Endothelial cell of umbilical vein (primary cell): Measurements from ENCODE around the gene BLOC1S4. TPM values are rescaled to one million over a fixed set of nuclear protein-coding genes. Genes with fewer than 3 reads are reported as not detected.

Experiments
- BruUV-seq: library from RNA; stranded (reverse); fragments of 400-500 nt; replicated peaks from 2 replicates; lab custom pipeline; 2021; lab: Mats Ljungman, UMichigan
- CTCF ChIA-PET: fragments of 300-600, 350-600 bp; sonication (Branson Sonifier 250); formaldehyde crosslinking; loops from one replicate; lab custom pipeline; 2021; ENCODE audit warnings: antibody characterized with exemption, inconsistent platforms; lab: Charles Lee
- POLR2A ChIA-PET: fragments of 300-600, 350-600 bp; sonication (Branson Sonifier 250); formaldehyde crosslinking; loops from one replicate; lab custom pipeline; 2021; ENCODE audit warnings: antibody characterized with exemption, inconsistent platforms; lab: Charles Lee
- DNase-seq: peaks from one replicate; pipeline ENCODE4 v3.0.0-alpha.2; 2011; ENCODE audit warnings: low read depth, low spot score
- FAIRE-seq: peaks from 2 replicates; lab custom pipeline; 2011; peaks lifted over from hg19 to GRCh38; lab: Jason Lieb, UNC
- H2AFZ ChIP-seq: 2 replicates; pipeline ENCODE4 v1.6.0; 2012; ENCODE audit warnings: low read depth, low read length, control low read depth, inconsistent platforms
- H3K27ac ChIP-seq: 2 replicates; pipeline ENCODE4 v1.5.1; 2011; ENCODE audit warnings: low read depth, mild to moderate bottlenecking, control low read depth, low read length, moderate library complexity; ENCODE audit not compliant: insufficient read depth
- H3K27me3 ChIP-seq, 2 experiments: 2 replicates each; pipeline versions ENCODE4 v1.6.0 to v1.6.1; 2011; ENCODE audit warnings: low read length in 2 of 2, mixed read lengths in 1 of 2; ENCODE audit not compliant: control insufficient read depth in 2 of 2, insufficient read depth in 2 of 2
- H3K36me3 ChIP-seq, 2 experiments: 2 replicates in 1 of 2; 3 replicates in 1 of 2; pipeline ENCODE4 v1.5.1; 2011; ENCODE audit warnings: low read length in 2 of 2, mild to moderate bottlenecking in 1 of 2, moderate library complexity in 1 of 2; ENCODE audit not compliant: control insufficient read depth in 2 of 2, insufficient read depth in 2 of 2; ENCODE audit errors: extremely low read depth in 1 of 2
- H3K4me1 ChIP-seq: 3 replicates; pipeline ENCODE4 v1.5.1; 2011; ENCODE audit warnings: mild to moderate bottlenecking, low read length; ENCODE audit not compliant: control insufficient read depth, insufficient read depth; ENCODE audit errors: extremely low read depth
- H3K4me2 ChIP-seq: 2 replicates; pipeline ENCODE4 v1.6.1; 2011; ENCODE audit warnings: low read length, control low read depth, mixed read lengths; ENCODE audit not compliant: insufficient read depth
- H3K4me3 ChIP-seq, 3 experiments: fragments of 200-600 bp in 1 of 3; sonication (generic), shearing (Covaris generic) in 1 of 3; replicated peaks in 1 of 3; 2 replicates each; pipeline ENCODE4 v1.5.1; 2011 to 2016; ENCODE audit warnings: control low read depth in 3 of 3, low read length in 3 of 3, mild to moderate bottlenecking in 2 of 3, inconsistent platforms in 1 of 3, low read depth in 1 of 3, moderate library complexity in 1 of 3; ENCODE audit not compliant: insufficient read depth in 1 of 3
- H3K79me2 ChIP-seq: 2 replicates; pipeline ENCODE4 v1.6.0; 2012; ENCODE audit warnings: low read length, inconsistent platforms; ENCODE audit not compliant: control insufficient read depth, insufficient read depth
- H3K9ac ChIP-seq: replicated peaks from 2 replicates; pipeline ENCODE3; 2011; ENCODE audit warnings: low read length, control low read depth; ENCODE audit not compliant: insufficient read depth; ENCODE audit errors: extremely low read depth
- H3K9me1 ChIP-seq: replicated peaks from 3 replicates; pipeline ENCODE4 v1.6.0; 2011; ENCODE audit warnings: mild to moderate bottlenecking, low read length; ENCODE audit not compliant: control insufficient read depth, insufficient read depth; ENCODE audit errors: extremely low read depth
- H3K9me3 ChIP-seq: replicated peaks from 2 replicates; pipeline ENCODE4 v1.5.1; 2012; ENCODE audit warnings: low read length, inconsistent platforms; ENCODE audit not compliant: control insufficient read depth, insufficient read depth
- H4K20me1 ChIP-seq: replicated peaks from 2 replicates; pipeline ENCODE3; 2011; ENCODE audit warnings: mild to moderate bottlenecking, low read length; ENCODE audit not compliant: control insufficient read depth, insufficient read depth; ENCODE audit errors: extremely low read depth
- CTCF ChIP-seq, 2 donors: IDR thresholded peaks; 1 replicate in 1 of 2; 2 replicates in 1 of 2; pipeline ENCODE4 v1.5.1; 2011; ENCODE audit warnings: low read length in 2 of 2, mild to moderate bottlenecking in 2 of 2, moderate library complexity in 2 of 2, control low read depth in 1 of 2, inconsistent platforms in 1 of 2, low read depth in 1 of 2; ENCODE audit not compliant: insufficient read depth in 1 of 2; ENCODE audit errors: extremely low read depth in 1 of 2
- EZH2 ChIP-seq: IDR thresholded peaks from 2 replicates; pipeline ENCODE4 v1.6.1; 2012; ENCODE audit warnings: borderline replicate concordance, low read depth, mild to moderate bottlenecking, moderate library complexity, low read length, inconsistent platforms; ENCODE audit not compliant: severe bottlenecking
- FOS ChIP-seq: IDR thresholded peaks from 2 replicates; pipeline ENCODE4 v1.6.1; 2011; ENCODE audit warnings: mild to moderate bottlenecking, low read length, moderate library complexity, borderline replicate concordance; ENCODE audit not compliant: insufficient read depth
- GATA2 ChIP-seq: IDR thresholded peaks from 2 replicates; pipeline ENCODE4 v1.7.0; 2011; ENCODE audit warnings: low read depth, mild to moderate bottlenecking, moderate library complexity, mixed read lengths, low read length; ENCODE audit not compliant: insufficient read length, insufficient read depth
- JUN ChIP-seq: IDR thresholded peaks from 2 replicates; pipeline ENCODE4 v1.6.1; 2011; ENCODE audit warnings: borderline replicate concordance, low read depth; ENCODE audit not compliant: insufficient read length, insufficient read depth
- MAX ChIP-seq: IDR thresholded peaks from 2 replicates; pipeline ENCODE4 v1.6.1; 2011; ENCODE audit not compliant: insufficient read depth, insufficient read length
- MYC ChIP-seq: IDR thresholded peaks from one replicate; pipeline ENCODE4 v1.6.1; 2011; ENCODE audit warnings: mild to moderate bottlenecking, low read depth, low read length
- POLR2A ChIP-seq: IDR thresholded peaks from 2 replicates; pipeline ENCODE4 v1.6.1; 2012; ENCODE audit warnings: low read depth, mild to moderate bottlenecking, control low read depth, low read length
- POLR2AphosphoS5 ChIP-seq: IDR thresholded peaks from 2 replicates; pipeline ENCODE4 v1.6.1; 2012; ENCODE audit warnings: low read depth, mild to moderate bottlenecking, control low read depth, low read length, moderate library complexity; ENCODE audit not compliant: insufficient read depth
- dilution Hi-C: fragments of 300-500 bp; cut with MboI; formaldehyde crosslinking; loops from one replicate; pipeline ENCODE4 v1.15.0; 2019; ENCODE audit warnings: low sequenced_read_pairs; ENCODE audit not compliant: extremely low pct_ligation_motif_present
- intact Hi-C: fragments of 100-400 bp; cut with micrococcal nuclease; formaldehyde crosslinking; loops from one replicate; pipeline ENCODE4 v1.10.0; 2022
- polyA plus RNA-seq, 4 experiments: library from polyadenylated mRNA; depleted of rRNA in 3 of 4; stranded (reverse) in 3 of 4; unstranded in 1 of 4; fragments of >200 nt; gene quantifications; 2 replicates each; pipeline versions ENCODE4 v1.2.1 to v1.2.3, GENCODE V29; 2011 to 2012; ENCODE audit warnings: missing spikeins in 1 of 4
- total RNA-seq: library from RNA; stranded (reverse); gene quantifications from 2 replicates; pipeline ENCODE4 v1.2.3, GENCODE V29; 2021

Gene BLOC1S4
- total and polyA plus RNA-seq, 2 donors (not counting 3 experiments of a cell fraction or from before 2014, with no cell fraction given), result 12.7 to 16.9 TPM

GRCh38 chr4:6697131-6697530, 18.8 kb upstream of the BLOC1S4 start:
- no TSS peak for BruUV-seq
- Histone ChIP-seq H3K4me1 (peaks cover 8% of the 10 kb centered on the region), H3K4me3 (no peak overlapping the region), H3K9me3 (no peaks in the 10 kb centered on the region), H3K4me2 (no peak overlapping the region), H3K79me2 (no peaks in the 10 kb centered on the region), H4K20me1 (no peaks in the 10 kb centered on the region), H3K9ac (no peak overlapping the region), H3K27me3 (no peaks in the 10 kb centered on the region), H2AFZ (no peak overlapping the region), H3K9me1 (no peaks in the 10 kb centered on the region), H3K36me3 (no peaks in the 10 kb centered on the region), H3K27ac (no peak overlapping the region)
- dilution Hi-C loops, result no loop called here
- intact Hi-C loops, result no loop called here
- FAIRE-seq (no peak), DNase-seq (no peak)
- TF ChIP-seq POLR2AphosphoS5 (no peak), JUN (no peak), MYC (no peak), EZH2 (no peak), GATA2 (no peak), MAX (no peak), POLR2A (no peak), FOS (no peak), CTCF (IDR thresholded peaks at IDR 0.05; ENCODE audit: extremely low read depth in 1 of 2, insufficient read depth in 1 of 2, low read depth in 1 of 2, low read length in 2 of 2) (no peak)
- ChIA-PET CTCF (no interaction called here), POLR2A (no interaction called here)
